SK-N-SH treated with all-trans-retinoic acid at 6 μM for 48 hours (cell line): ENCODE results near the gene GJA3.

ENCODE experiments used
- ATAC-seq: fragments of 200-7000 bp; cut with Tn5 transposase; 3 replicates; pipeline ENCODE4 v1.9.1; 2020; ENCODE audit warnings: mild to moderate bottlenecking, moderate library complexity
- ARNTL ChIP-seq: fragments of 450-650 bp; formaldehyde crosslinking; IDR thresholded peaks from 2 replicates; pipeline ENCODE4 v1.5.0; 2020; ENCODE audit warnings: low read depth, mild to moderate bottlenecking, moderate library complexity, borderline replicate concordance
- BACH2 ChIP-seq: fragments of 250-450 bp; sonication (Bioruptor Pico); IDR thresholded peaks from 2 replicates; pipeline ENCODE4 v1.9.0; 2021; ENCODE audit warnings: mild to moderate bottlenecking, borderline replicate concordance
- CREB5 ChIP-seq: fragments of 250-450 bp; sonication (Bioruptor Pico); IDR thresholded peaks from 2 replicates; pipeline ENCODE4 v1.5.1; 2020; ENCODE audit warnings: low read depth, mild to moderate bottlenecking, moderate library complexity
- CSDC2 ChIP-seq: fragments of 250-450 bp; sonication (Bioruptor Pico); IDR thresholded peaks from 2 replicates; pipeline ENCODE4 v1.5.0; 2020; ENCODE audit warnings: mild to moderate bottlenecking, moderate library complexity
- CSRNP3 ChIP-seq: fragments of 250-450 bp; sonication (Bioruptor Pico); IDR thresholded peaks from 2 replicates; pipeline ENCODE4 v1.5.1; 2021; ENCODE audit warnings: mild to moderate bottlenecking, moderate library complexity
- ESRRG ChIP-seq: fragments of 250-450 bp; sonication (Bioruptor Pico); IDR thresholded peaks from 2 replicates; pipeline ENCODE4 v1.6.1; 2021; ENCODE audit warnings: mild to moderate bottlenecking
- GLIS3 ChIP-seq: fragments of 250-450 bp; sonication (Bioruptor Pico); IDR thresholded peaks from 2 replicates; pipeline ENCODE4 v1.5.0; 2020; ENCODE audit warnings: mild to moderate bottlenecking, moderate library complexity
- ISL1 ChIP-seq: fragments of 250-450 bp; sonication (Bioruptor Pico); IDR thresholded peaks from 2 replicates; pipeline ENCODE4 v2.1.2; 2022; ENCODE audit warnings: mild to moderate bottlenecking, moderate library complexity
- OSR1 ChIP-seq: fragments of 250-450 bp; sonication (Bioruptor Pico); IDR thresholded peaks from 2 replicates; pipeline ENCODE4 v1.8.0; 2022; ENCODE audit warnings: moderate library complexity, mild to moderate bottlenecking, inconsistent platforms
- PATZ1 ChIP-seq: fragments of 250-450 bp; sonication (Bioruptor Pico); IDR thresholded peaks from 2 replicates; pipeline ENCODE4 v1.8.0; 2020; ENCODE audit warnings: mild to moderate bottlenecking, moderate library complexity, borderline replicate concordance
- PPARA ChIP-seq: fragments of 250-450 bp; sonication (Bioruptor Pico); IDR thresholded peaks from 2 replicates; pipeline ENCODE4 v1.5.0; 2020; ENCODE audit warnings: mild to moderate bottlenecking, borderline replicate concordance
- RARB ChIP-seq: fragments of 250-450 bp; sonication (Bioruptor Pico); IDR thresholded peaks from 2 replicates; pipeline ENCODE4 v1.8.0; 2021; ENCODE audit warnings: mild to moderate bottlenecking, moderate library complexity
- SNAI2 ChIP-seq: fragments of 250-450 bp; sonication (Bioruptor Pico); IDR thresholded peaks from 2 replicates; pipeline ENCODE4 v1.5.0; 2020; ENCODE audit warnings: mild to moderate bottlenecking, moderate library complexity
- TCF4 ChIP-seq: fragments of 250-450 bp; sonication (Bioruptor Pico); IDR thresholded peaks from 2 replicates; pipeline ENCODE4 v1.8.0; 2021; ENCODE audit warnings: mild to moderate bottlenecking, moderate library complexity, borderline replicate concordance
- TOX ChIP-seq: fragments of 250-450 bp; sonication (Bioruptor Pico); IDR thresholded peaks from 2 replicates; pipeline ENCODE4 v1.8.0; 2021; ENCODE audit warnings: mild to moderate bottlenecking, moderate library complexity, borderline replicate concordance
- ZC3H10 ChIP-seq: fragments of 250-450 bp; sonication (Bioruptor Pico); IDR thresholded peaks from 2 replicates; pipeline ENCODE4 v1.5.1; 2021; ENCODE audit warnings: mild to moderate bottlenecking, moderate library complexity
- ZFP3 ChIP-seq: fragments of 250-450 bp; sonication (Bioruptor Pico); IDR thresholded peaks from 2 replicates; pipeline ENCODE4 v1.5.0; 2020; ENCODE audit warnings: mild to moderate bottlenecking, moderate library complexity
- ZFP30 ChIP-seq: fragments of 450-650 bp; formaldehyde crosslinking; IDR thresholded peaks from 2 replicates; pipeline ENCODE4 v1.5.0; 2022; ENCODE audit warnings: mild to moderate bottlenecking, moderate library complexity
- ZNF565 ChIP-seq: fragments of 450-650 bp; formaldehyde crosslinking; conservative IDR thresholded peaks from 2 replicates; pipeline ENCODE4 v1.5.0; 2020; ENCODE audit warnings: low read depth, mild to moderate bottlenecking, moderate library complexity
- ZNF70 ChIP-seq: fragments of 450-650 bp; formaldehyde crosslinking; IDR thresholded peaks from 2 replicates; pipeline ENCODE4 v1.5.0; 2020; ENCODE audit warnings: mild to moderate bottlenecking, moderate library complexity
- ZNF8 ChIP-seq: fragments of 450-650 bp; formaldehyde crosslinking; IDR thresholded peaks from 2 replicates; pipeline ENCODE4 v1.5.0; 2020; ENCODE audit warnings: mild to moderate bottlenecking, moderate library complexity
- TF ChIP-seq, protein P1 (sequence below): fragments of 250-450 bp; sonication (Bioruptor Pico); IDR thresholded peaks from 2 replicates; pipeline ENCODE4 v1.8.0; 2021; ENCODE audit warnings: low read depth, mild to moderate bottlenecking, moderate library complexity, borderline replicate concordance

Gene GJA3

DNA sequence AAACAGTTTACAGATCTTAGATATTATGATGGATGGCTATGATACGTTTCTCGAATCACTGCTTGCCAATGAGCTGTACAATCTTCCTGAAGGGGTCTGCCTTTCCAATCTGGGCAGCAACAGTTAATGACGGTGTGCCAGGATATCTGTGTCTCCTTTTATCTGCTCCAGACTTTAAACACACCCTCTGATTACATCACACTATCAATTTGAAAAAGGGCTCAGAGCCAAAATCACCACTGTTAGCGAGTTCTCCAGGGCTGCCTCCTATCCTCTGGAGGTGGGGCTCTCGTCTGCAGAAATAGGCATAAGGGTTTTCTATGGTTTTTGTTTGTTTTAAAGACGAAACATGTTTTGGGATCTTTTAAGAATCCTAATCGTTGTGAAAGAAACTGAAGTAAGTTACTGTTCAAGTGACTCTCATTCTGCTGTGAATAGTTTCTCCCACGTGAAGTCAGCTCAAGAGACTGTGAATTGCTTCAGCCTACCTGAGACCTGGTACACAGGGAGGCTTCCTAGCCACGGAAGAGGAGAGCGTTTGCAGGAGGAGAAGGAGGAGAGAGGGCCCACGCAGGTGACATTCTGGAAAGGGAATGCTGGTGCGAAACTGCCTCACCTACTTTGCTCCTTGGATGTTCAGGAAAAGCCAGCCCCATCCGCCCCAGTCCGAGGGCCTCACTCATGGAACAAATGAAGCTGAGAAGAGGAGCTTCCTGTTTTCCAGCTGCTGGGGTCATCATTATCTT lies 15.2 kb upstream of the GJA3 start:
- TF ChIP-seq CSDC2 (CRISPR knock-in tag) (no peak), ZFP3 (CRISPR knock-in tag) (no peak), OSR1 (CRISPR knock-in tag) (no peak), BACH2 (CRISPR knock-in tag) (no peak), CSRNP3 (no peak), PPARA (CRISPR knock-in tag) (no peak), CREB5 (no peak), ZFP30 (no peak), ZNF565 (no peak), ISL1 (no peak), ESRRG (CRISPR knock-in tag) (no peak), GLIS3 (no peak), TOX (CRISPR knock-in tag) (no peak), ZNF70 (CRISPR knock-in tag) (no peak), TCF4 (CRISPR knock-in tag) (no peak), PATZ1 (CRISPR knock-in tag) (no peak), RARB (no peak)
- TF ChIP-seq, protein P1, sequence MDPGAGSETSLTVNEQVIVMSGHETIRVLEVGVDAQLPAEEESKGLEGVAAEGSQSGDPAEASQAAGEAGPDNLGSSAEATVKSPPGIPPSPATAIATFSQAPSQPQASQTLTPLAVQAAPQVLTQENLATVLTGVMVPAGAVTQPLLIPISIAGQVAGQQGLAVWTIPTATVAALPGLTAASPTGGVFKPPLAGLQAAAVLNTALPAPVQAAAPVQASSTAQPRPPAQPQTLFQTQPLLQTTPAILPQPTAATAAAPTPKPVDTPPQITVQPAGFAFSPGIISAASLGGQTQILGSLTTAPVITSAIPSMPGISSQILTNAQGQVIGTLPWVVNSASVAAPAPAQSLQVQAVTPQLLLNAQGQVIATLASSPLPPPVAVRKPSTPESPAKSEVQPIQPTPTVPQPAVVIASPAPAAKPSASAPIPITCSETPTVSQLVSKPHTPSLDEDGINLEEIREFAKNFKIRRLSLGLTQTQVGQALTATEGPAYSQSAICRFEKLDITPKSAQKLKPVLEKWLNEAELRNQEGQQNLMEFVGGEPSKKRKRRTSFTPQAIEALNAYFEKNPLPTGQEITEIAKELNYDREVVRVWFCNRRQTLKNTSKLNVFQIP (CRISPR knock-in tag): no peak
- ATAC-seq: no peak

- TF ChIP-seq ZC3H10 (CRISPR knock-in tag): no peak
- TF ChIP-seq GLIS3: no peak
- TF ChIP-seq ARNTL (CRISPR knock-in tag): no peak
- no peak for TF ChIP-seq SNAI2 (CRISPR knock-in tag)
- no peak for TF ChIP-seq ZFP3 (CRISPR knock-in tag)
- TF ChIP-seq TCF4 (CRISPR knock-in tag): no peak
- TF ChIP-seq CSDC2 (CRISPR knock-in tag): no peak
- TF ChIP-seq PPARA (CRISPR knock-in tag): no peak
- no peak for TF ChIP-seq ZNF70 (CRISPR knock-in tag)
- TF ChIP-seq, all 23 proteins: peak for 0
- ATAC-seq: no peak
Measured at GRCh38 chr13:20175406-20175794, 14.5 kb upstream of the GJA3 start.

DNA sequence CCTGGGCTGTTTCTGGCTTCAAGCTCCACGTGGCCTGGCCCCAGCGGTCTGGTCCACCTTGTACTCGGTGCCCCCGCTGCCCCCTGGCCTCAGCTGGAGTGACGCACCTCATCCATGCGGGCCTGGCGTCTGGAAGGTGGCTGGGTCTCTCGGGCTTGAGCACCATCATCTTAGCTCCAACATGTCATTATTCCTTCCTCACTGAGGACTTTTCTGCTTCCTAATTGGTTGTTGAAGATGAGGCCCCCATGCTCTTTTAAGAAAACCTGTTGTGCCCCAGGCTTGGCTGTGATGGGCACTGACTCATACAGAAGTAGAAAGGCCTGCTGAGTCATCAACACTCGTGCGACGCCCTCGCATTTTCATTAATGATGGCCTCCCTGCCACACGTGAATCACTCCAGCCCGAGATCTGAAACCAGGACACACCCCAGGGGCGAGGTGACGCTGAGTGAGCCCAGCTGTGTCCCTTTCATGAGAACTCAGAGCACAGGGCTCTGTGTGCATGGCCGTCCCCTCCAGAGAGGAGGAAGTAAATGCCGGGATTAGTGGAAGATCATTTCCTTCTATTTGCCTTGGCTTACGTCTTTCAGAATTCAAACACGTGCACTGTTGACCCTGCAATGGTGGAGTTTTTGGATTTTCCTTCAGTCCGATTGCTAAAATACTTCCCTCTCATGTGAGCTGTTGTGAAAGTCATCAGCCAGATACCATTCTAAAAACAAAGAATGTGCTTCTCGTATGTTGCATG lies 14.0 kb upstream of the GJA3 start:
- TF ChIP-seq CSRNP3 (no peak), PPARA (CRISPR knock-in tag) (no peak), BACH2 (CRISPR knock-in tag) (no peak), ZNF8 (CRISPR knock-in tag) (no peak), ZFP3 (CRISPR knock-in tag) (no peak), CSDC2 (CRISPR knock-in tag) (no peak), GLIS3 (no peak), ZC3H10 (CRISPR knock-in tag) (no peak), PATZ1 (CRISPR knock-in tag) (no peak), ZFP30 (no peak), ISL1 (no peak), ZNF70 (CRISPR knock-in tag) (no peak), SNAI2 (CRISPR knock-in tag) (no peak), ZNF565 (no peak), RARB (no peak), TOX (CRISPR knock-in tag) (no peak)
- TF ChIP-seq, all 23 proteins: peak for 0
- ATAC-seq: peak; percentile 63
